ENCODE results near the gene TMEM62. TPM values are rescaled to one million over a fixed set of nuclear protein-coding genes. Genes with fewer than 3 reads are reported as not detected.

TMEM62 gene
- total and polyA plus RNA-seq, 2 of the 8 experiments (the other 6 are each of a cell fraction or from before 2014, with no cell fraction given), result 2.0 to 4.0 TPM

DNA sequence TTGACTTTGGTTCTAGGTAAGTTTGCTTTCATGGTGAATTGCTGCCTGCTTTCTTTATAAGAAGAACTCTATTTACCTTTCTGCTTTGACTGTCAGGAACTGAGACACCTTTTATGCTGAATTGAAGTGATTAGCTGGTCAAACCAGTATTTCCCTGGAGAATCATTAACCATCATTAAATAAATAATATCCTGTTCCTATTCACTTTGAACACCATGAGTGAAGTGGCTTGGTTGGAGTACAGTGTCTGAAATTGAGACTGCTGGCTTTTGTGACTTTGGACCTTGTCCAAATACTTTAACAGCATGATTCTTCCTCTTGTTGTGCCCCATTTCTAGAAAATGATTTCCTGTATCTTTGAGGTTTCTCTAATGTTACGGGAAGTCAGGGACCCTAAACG lies 5.6 kb upstream of the TMEM62 start (continued):
- TF ChIP-seq, protein P1, sequence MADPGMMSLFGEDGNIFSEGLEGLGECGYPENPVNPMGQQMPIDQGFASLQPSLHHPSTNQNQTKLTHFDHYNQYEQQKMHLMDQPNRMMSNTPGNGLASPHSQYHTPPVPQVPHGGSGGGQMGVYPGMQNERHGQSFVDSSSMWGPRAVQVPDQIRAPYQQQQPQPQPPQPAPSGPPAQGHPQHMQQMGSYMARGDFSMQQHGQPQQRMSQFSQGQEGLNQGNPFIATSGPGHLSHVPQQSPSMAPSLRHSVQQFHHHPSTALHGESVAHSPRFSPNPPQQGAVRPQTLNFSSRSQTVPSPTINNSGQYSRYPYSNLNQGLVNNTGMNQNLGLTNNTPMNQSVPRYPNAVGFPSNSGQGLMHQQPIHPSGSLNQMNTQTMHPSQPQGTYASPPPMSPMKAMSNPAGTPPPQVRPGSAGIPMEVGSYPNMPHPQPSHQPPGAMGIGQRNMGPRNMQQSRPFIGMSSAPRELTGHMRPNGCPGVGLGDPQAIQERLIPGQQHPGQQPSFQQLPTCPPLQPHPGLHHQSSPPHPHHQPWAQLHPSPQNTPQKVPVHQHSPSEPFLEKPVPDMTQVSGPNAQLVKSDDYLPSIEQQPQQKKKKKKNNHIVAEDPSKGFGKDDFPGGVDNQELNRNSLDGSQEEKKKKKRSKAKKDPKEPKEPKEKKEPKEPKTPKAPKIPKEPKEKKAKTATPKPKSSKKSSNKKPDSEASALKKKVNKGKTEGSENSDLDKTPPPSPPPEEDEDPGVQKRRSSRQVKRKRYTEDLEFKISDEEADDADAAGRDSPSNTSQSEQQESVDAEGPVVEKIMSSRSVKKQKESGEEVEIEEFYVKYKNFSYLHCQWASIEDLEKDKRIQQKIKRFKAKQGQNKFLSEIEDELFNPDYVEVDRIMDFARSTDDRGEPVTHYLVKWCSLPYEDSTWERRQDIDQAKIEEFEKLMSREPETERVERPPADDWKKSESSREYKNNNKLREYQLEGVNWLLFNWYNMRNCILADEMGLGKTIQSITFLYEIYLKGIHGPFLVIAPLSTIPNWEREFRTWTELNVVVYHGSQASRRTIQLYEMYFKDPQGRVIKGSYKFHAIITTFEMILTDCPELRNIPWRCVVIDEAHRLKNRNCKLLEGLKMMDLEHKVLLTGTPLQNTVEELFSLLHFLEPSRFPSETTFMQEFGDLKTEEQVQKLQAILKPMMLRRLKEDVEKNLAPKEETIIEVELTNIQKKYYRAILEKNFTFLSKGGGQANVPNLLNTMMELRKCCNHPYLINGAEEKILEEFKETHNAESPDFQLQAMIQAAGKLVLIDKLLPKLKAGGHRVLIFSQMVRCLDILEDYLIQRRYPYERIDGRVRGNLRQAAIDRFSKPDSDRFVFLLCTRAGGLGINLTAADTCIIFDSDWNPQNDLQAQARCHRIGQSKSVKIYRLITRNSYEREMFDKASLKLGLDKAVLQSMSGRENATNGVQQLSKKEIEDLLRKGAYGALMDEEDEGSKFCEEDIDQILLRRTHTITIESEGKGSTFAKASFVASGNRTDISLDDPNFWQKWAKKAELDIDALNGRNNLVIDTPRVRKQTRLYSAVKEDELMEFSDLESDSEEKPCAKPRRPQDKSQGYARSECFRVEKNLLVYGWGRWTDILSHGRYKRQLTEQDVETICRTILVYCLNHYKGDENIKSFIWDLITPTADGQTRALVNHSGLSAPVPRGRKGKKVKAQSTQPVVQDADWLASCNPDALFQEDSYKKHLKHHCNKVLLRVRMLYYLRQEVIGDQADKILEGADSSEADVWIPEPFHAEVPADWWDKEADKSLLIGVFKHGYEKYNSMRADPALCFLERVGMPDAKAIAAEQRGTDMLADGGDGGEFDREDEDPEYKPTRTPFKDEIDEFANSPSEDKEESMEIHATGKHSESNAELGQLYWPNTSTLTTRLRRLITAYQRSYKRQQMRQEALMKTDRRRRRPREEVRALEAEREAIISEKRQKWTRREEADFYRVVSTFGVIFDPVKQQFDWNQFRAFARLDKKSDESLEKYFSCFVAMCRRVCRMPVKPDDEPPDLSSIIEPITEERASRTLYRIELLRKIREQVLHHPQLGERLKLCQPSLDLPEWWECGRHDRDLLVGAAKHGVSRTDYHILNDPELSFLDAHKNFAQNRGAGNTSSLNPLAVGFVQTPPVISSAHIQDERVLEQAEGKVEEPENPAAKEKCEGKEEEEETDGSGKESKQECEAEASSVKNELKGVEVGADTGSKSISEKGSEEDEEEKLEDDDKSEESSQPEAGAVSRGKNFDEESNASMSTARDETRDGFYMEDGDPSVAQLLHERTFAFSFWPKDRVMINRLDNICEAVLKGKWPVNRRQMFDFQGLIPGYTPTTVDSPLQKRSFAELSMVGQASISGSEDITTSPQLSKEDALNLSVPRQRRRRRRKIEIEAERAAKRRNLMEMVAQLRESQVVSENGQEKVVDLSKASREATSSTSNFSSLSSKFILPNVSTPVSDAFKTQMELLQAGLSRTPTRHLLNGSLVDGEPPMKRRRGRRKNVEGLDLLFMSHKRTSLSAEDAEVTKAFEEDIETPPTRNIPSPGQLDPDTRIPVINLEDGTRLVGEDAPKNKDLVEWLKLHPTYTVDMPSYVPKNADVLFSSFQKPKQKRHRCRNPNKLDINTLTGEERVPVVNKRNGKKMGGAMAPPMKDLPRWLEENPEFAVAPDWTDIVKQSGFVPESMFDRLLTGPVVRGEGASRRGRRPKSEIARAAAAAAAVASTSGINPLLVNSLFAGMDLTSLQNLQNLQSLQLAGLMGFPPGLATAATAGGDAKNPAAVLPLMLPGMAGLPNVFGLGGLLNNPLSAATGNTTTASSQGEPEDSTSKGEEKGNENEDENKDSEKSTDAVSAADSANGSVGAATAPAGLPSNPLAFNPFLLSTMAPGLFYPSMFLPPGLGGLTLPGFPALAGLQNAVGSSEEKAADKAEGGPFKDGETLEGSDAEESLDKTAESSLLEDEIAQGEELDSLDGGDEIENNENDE (IDR thresholded peaks at IDR 0.05; ENCODE audit: insufficient replicate concordance, low read length), result no peak
- TF ChIP-seq KDM5A (IDR thresholded peaks at IDR 0.05; ENCODE audit: low read length), result no peak
- TF ChIP-seq, protein P2, sequence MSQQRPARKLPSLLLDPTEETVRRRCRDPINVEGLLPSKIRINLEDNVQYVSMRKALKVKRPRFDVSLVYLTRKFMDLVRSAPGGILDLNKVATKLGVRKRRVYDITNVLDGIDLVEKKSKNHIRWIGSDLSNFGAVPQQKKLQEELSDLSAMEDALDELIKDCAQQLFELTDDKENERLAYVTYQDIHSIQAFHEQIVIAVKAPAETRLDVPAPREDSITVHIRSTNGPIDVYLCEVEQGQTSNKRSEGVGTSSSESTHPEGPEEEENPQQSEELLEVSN (IDR thresholded peaks at IDR 0.05), result no peak
- no peak for TF ChIP-seq BACH1 (IDR thresholded peaks at IDR 0.05; ENCODE audit: low read length)
- TF ChIP-seq CEBPB (IDR thresholded peaks at IDR 0.05; ENCODE audit: low read depth, low read length), result no peak
- TF ChIP-seq SIRT6 (IDR thresholded peaks at IDR 0.05; ENCODE audit: low read length), result no peak
- no peak for TF ChIP-seq SP1 (IDR thresholded peaks at IDR 0.05; ENCODE audit: low read depth, low read length)
- TF ChIP-seq, protein P3, sequence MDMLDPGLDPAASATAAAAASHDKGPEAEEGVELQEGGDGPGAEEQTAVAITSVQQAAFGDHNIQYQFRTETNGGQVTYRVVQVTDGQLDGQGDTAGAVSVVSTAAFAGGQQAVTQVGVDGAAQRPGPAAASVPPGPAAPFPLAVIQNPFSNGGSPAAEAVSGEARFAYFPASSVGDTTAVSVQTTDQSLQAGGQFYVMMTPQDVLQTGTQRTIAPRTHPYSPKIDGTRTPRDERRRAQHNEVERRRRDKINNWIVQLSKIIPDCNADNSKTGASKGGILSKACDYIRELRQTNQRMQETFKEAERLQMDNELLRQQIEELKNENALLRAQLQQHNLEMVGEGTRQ (IDR thresholded peaks at IDR 0.05; ENCODE audit: low read length), result no peak
- no peak for TF ChIP-seq BRCA1 (IDR thresholded peaks at IDR 0.05; ENCODE audit: low read depth, low read length)
- TF ChIP-seq GABPA (IDR thresholded peaks at IDR 0.05; ENCODE audit: borderline replicate concordance, insufficient read depth, low read length), result no peak
